GM19193 (cell line): ENCODE measurements around the gene ZNF428.

ENCODE experiments used
- POLR2A ChIP-seq: IDR thresholded peaks from 4 replicates; pipeline ENCODE4 v1.6.1; 2011; ENCODE audit not compliant: insufficient read depth, insufficient read length; ENCODE audit errors: extremely low read depth

ZNF428 gene, protein sequence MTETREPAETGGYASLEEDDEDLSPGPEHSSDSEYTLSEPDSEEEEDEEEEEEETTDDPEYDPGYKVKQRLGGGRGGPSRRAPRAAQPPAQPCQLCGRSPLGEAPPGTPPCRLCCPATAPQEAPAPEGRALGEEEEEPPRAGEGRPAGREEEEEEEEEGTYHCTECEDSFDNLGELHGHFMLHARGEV

GRCh38 chr19:43619262-43620060 is at the start of gene ZNF428:
Gene ZNF428, minus strand, starts transcription at chr19:43619629. Its CDS starts 5,325 bp downstream, at chr19:43614304.
- TF ChIP-seq POLR2A, result peak; percentile 84

DNA sequence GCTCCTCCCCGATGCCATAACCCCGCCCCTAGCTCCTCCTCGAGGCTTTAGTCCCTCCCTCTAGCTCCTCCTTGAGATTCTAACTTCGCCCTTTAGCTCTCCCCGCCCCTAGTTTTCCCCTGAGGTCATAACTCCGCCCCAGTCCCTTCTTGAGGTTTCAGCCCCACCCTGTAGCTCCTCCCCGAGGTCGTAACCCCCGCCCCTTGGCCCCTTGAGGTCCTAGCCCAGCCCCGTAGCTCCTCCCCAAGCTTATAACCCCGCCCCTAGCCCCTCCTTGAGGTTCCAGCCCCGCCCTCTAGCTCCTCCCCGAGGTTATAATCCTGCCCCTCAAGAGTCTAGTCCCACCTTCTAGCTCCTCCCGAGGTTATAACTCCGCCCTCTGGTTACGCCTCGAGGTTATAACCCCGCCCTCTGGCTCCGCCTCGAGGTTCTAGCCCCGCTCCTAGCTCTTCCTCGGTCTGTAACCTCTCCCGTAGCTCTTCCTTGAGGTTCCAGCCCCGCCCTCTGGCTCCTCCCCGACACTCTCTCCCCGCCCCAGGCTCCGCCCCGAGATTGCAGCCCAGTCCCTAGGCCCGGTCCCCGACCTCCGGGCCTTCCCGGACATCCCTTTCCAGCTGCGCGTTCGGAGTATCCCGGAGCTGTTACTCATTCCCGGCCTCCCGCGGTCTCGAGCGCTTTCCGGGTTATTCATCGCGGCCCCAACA is 49.1 kb upstream of the ZNF428 start:
- TF ChIP-seq POLR2A, result peak; percentile 41

DNA sequence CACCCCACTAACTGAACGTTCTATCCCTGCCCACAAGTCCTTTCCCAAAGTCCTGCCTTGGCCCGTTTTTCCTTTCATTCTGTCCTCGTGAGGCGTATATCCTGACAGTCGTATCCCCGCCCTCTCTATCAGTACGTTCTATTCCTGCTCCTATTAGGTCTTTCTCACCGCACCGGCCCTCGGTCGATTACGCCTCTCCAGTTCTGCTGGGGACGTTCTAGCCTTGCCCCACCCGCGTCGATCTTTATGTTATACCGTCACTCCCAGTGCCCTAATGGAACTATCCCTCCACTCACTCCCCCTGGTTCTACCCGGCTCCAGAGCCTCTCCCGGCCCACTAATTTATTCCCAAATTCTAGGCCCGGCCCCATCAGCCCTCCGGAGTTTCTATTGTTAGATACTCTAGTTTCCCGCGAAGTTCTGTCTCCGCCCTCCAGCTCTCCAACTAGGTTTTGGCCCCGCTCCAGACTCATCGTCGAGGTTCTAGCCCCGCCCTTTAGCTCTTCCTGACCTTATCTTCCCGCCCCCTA is 48.5 kb upstream of the ZNF428 start:
- TF ChIP-seq POLR2A, result no peak

DNA sequence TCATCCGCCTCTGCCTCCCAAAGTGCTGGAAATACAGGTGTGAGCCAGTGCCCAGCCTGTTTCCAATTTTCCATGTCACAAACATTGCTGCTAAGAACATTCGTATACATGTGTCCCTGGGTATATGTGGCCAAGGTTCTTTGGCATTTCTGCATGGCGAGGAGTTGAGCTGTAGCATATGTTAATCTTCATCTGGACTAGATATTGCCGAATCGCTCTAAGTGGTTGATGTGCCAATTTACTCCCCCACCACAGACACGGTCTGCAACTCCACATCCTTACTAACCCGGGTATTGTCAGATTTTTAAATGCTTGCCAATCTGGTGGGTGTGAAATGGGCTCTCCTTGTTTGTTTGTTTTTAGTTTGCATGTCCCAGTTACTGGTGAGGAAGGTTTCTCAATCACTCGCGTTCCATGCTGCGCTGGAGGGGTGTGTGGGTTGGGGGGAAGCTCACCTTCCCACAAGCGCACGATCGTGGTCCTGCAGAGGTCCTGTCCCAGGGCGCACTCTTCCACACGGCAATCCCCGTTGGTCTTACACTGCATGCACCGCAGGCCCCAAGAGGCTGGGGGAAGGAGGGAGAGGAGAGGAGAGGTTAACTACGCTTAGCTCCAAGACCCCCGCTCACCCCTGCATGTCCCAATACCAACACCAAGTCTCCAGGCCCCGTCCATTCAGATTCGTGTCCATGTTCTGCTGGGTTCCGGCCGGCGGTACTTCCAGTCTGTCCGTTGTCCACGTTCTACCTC is 47.9 kb upstream of the ZNF428 start:
- no peak for TF ChIP-seq POLR2A

- TF ChIP-seq POLR2A, result no peak
Measured at GRCh38 chr19:43664018-43664417, 44.6 kb upstream of the ZNF428 start.

DNA sequence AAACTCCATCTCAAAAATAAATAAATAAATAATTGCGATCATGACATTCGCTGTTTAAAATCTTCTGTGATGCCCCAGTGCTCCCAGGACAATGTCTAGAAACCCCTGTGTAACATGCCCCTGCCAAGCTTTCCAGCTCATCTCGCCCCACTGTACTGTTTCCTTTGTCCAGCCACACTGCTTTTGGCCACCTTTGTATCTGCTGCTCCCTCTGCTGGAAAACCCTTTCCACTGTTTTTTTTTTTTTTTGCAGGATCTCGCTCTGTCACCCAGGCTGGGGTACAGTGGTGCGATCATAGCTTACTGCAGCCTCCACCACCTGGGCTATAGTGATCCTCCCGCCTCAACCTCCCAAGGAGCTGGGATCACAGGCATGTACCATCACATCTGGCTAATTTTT is 43.1 kb upstream of the ZNF428 start:
- no peak for TF ChIP-seq POLR2A

DNA sequence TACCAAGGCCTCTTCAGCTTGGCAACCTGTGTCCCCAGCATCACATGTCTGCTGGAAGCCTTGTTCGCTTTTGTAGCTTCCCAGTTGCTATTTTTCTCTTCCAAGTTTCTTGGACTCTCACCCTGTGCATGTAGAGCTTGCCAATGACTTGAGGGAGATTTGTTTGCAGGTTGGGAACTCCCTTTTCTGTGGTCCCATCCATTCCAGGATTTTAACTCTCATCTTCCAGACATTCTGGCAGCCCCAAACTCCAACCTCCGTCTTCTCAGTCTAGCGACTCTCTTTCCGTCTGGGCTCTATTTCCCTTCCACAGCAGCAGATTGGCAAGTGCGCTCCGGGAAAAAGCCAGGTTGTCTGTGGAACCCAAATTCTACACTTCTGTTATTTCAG is 41.5 kb upstream of the ZNF428 start:
- TF ChIP-seq POLR2A, result no peak

DNA sequence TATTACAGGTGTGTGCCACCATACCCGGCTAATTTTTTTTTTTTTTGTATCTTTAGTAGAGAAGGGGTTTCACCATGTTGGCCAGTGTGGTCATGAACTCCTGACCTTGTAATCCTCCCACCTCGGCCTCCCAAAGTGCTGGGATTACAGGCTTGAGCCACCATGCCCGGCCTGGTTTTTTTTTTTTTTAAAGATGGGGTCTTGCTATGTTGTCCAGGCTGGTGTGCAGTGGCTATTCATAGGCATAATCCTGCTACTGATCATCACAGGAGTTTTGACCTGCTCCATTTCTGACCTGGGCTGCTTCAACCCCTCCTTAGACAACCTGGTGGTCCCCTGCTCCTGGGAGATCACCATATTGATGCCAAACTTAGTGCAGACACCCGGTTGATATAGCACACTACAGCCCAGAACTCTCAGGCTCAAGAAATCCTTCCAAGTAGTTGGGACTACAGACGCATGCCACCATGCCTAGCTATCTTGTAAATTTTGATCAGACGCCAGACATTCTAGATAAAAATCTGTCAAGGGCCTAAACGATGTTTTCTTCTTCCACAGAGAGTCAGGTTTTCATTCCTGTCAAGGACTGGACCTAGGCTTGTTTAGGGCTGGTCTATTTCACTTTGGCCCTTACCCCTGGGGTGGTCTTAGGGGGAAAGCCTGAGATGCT is 41.0 kb upstream of the ZNF428 start:
- no peak for TF ChIP-seq POLR2A

DNA sequence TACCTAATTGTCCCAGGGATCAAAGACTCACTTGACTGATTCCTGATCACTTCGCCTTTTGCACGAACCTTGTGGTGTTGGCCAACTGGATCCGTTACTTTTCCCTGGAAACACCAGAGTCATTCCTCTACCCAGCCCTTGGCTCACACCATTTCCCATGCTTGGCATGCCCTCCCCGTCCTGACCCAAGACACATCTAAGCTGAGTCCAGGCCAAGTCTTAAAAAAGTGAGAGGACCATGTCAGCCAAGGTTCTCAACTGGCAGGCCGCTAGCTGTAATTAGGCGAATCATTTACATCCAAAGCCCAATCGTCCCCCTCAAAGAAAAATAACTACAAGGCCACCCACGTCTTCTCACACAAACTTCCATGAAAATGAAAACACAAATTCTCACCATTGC is 39.1 kb upstream of the ZNF428 start:
- no peak for TF ChIP-seq POLR2A

GRCh38 chr19:43658001-43658400 is 38.6 kb upstream of the ZNF428 start:
- TF ChIP-seq POLR2A, result no peak

GRCh38 chr19:43656436-43656835 is 37.0 kb upstream of the ZNF428 start:
- no peak for TF ChIP-seq POLR2A

DNA sequence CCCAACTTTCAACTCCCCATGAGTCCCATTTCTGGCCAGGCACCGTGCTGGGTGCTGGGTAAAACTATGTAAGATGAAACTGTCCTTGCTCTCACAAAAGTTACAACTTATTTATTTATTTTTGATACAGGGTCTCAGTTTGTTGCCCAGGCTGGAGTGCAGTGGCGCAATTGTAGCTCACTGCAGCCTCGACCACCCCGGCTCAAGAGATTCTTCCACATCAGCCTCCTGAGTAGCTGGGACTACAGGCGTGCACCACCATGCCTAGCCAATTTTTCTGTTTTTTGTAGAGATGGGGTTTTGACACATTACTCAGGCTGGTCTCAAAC is 33.1 kb upstream of the ZNF428 start:
- TF ChIP-seq POLR2A, result no peak

GRCh38 chr19:43651758-43652545 is 32.5 kb upstream of the ZNF428 start:
- no peak for TF ChIP-seq POLR2A

GRCh38 chr19:43649514-43649913 is 30.1 kb upstream of the ZNF428 start:
- TF ChIP-seq POLR2A, result no peak
